OCI-LY3 (cell line): ENCODE data around the gene KCMF1.

ENCODE experiments used
- CTCF ChIP-seq: fragments of 200-600, 300-600 bp; sonication (generic); IDR thresholded peaks from 2 replicates; pipeline ENCODE4 v1.5.1; 2014; ENCODE audit warnings: antibody characterized with exemption, low read length, low read depth
- EZH2phosphoT487 ChIP-seq: fragments of 200-600 bp; shearing (Covaris generic); IDR thresholded peaks from 2 replicates; pipeline ENCODE4 v1.6.1; 2018; ENCODE audit warnings: antibody characterized with exemption, mixed run types, low read depth

- TF ChIP-seq CTCF (no peak), EZH2phosphoT487 (no peak)
These were observed 8.0 kb upstream of the KCMF1 start for GRCh38 chr2:84962917-84963316.
